Mucosa of stomach (tissue), 1 donor: ENCODE results near the gene AGBL1.
"Not testable (repeated sequence)": the region's sequence is repeated elsewhere in the genome, so short reads cannot be mapped to it uniquely, and the experiment has no call there.

ENCODE experiments used
- H3K27me3 ChIP-seq: one replicate; pipeline ENCODE4 v1.7.0; 2013; ENCODE audit warnings: mild to moderate bottlenecking, low read length; ENCODE audit not compliant: control insufficient read depth, insufficient read depth
- H3K36me3 ChIP-seq: one replicate; pipeline ENCODE4 v1.7.0; 2013; ENCODE audit warnings: low read length; ENCODE audit not compliant: control insufficient read depth, insufficient read depth
- H3K4me1 ChIP-seq: one replicate; pipeline ENCODE4 v1.7.0; 2013; ENCODE audit warnings: mild to moderate bottlenecking, low read length; ENCODE audit not compliant: control insufficient read depth, insufficient read depth
- H3K4me3 ChIP-seq: one replicate; pipeline ENCODE4 v1.7.0; 2013; ENCODE audit warnings: low read length
- H3K9ac ChIP-seq: one replicate; pipeline ENCODE4 v1.7.0; 2013; ENCODE audit warnings: mild to moderate bottlenecking, low read length, moderate library complexity
- H3K9me3 ChIP-seq: one replicate; pipeline ENCODE4 v1.7.0; 2013; ENCODE audit warnings: mild to moderate bottlenecking, low read length, moderate library complexity; ENCODE audit not compliant: control insufficient read depth
- donor health status: Pancreatic carcinoma.

The AGBL1 gene

DNA sequence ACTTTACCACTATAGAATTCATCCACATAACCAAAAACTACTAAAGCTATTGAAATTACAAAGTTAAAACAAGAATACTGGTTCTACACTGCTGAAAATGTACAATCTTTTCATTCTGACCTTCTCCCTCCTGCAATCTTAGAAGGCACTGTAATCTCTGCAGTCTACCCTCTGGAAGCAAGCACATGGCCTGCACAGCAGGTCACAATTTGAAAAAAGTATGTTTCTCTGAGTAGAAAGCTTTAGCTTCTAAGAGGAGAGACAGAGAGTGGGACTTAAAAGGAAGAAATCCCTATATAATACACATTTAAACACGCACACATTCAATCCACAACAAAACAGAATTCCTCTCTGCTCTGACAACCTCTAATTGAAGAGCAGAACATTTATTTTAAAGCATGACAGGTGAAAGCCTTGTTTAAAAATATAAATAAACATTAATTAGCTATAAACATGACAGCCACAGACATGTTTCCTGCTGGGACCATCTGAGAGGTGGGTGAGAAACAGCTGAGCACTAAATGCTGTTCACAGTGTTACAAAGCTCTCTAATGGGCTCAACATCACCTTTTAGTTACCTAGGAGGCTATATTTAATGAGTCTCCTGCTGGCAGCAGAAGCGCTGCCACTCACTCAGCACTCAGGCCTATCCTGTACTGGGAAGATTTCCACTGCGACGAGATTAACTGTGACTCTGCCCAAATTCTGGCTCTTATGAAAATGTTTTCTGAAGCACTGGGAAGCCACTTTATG lies 447.4 kb downstream of the AGBL1 start:
- no peaks in the 10 kb centered on the region for H3K27me3 ChIP-seq
- no peaks in the 10 kb centered on the region for H3K4me1 ChIP-seq
- no peak overlapping the region for H3K4me3 ChIP-seq

GRCh38 chr15:86528094-86528493 lies 448.4 kb downstream of the AGBL1 start:
- H3K36me3 ChIP-seq, H3K4me1 ChIP-seq, H3K27me3 ChIP-seq, H3K9ac ChIP-seq, H3K4me3 ChIP-seq, H3K9me3 ChIP-seq: not testable (repeated sequence)

More for the DNA sequence above, 447.4 kb downstream of the AGBL1 start:
- no peaks in the 10 kb centered on the region for H3K9me3 ChIP-seq
- no peaks in the 10 kb centered on the region for H3K36me3 ChIP-seq
- H3K9ac ChIP-seq, result no peak overlapping the region

DNA sequence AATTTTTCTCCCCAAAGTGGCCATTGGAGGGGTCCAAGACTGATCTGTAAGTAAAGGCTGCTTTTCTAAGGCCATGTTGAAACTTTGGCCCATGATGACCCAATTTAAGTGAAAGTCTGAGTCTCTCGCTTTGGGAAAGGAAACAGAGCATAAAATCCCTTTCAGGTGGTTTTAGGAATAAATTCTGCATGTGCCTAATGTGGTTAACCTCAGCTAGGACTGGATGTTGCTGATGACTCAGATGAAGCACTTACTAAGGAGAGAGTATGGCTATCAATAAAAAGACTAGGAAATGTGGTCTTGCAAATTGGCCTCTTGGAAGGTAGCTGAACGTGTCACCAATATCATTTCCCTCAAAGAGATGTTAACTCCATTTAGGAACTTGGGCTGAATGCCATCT lies 458.5 kb downstream of the AGBL1 start:
- Histone ChIP-seq H3K4me3 (no peak overlapping the region), H3K36me3 (no peaks in the 10 kb centered on the region), H3K4me1 (no peaks in the 10 kb centered on the region), H3K9me3 (no peaks in the 10 kb centered on the region), H3K9ac (no peak overlapping the region), H3K27me3 (no peaks in the 10 kb centered on the region)

DNA sequence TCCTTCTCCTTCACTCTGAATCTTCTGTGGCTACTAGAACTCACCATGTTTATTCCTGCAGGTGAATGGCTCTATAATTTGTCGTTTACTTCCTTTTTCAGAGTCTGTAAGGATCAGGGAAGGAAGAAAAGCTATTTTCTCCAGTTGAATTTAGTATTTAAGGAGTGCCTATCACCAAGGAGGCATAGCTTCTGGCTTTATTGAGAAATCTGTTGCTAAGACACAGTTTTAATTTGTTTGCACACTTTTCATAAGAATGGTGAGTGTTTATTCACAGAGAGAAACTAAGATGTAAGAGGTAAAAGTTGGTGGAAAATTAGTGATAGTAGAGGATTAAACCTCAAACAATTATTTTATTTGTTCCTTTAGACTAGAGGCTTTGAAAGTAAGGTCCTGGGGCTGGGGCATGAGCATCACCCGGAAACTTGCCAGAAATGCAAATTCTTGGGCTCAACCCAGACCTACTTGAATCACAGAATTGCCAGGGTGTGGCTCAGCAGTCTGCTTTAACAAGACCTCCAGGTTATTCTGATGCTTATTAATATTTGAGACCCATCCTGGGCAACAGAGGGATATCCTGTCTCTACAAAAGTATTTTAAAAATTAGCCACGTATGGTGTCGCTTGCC lies 461.3 kb downstream of the AGBL1 start:
- no peak overlapping the region for H3K4me3 ChIP-seq
- H3K4me1 ChIP-seq, result no peaks in the 10 kb centered on the region
- no peaks in the 10 kb centered on the region for H3K36me3 ChIP-seq
- no peaks in the 10 kb centered on the region for H3K27me3 ChIP-seq
- H3K9ac ChIP-seq, result no peak overlapping the region
- H3K9me3 ChIP-seq, result no peaks in the 10 kb centered on the region

GRCh38 chr15:86541540-86541939 lies 461.9 kb downstream of the AGBL1 start:
- Histone ChIP-seq H3K4me1 (no peaks in the 10 kb centered on the region), H3K4me3 (no peak overlapping the region), H3K27me3 (no peaks in the 10 kb centered on the region), H3K9me3 (no peaks in the 10 kb centered on the region), H3K9ac (no peak overlapping the region), H3K36me3 (no peaks in the 10 kb centered on the region)

GRCh38 chr15:86550075-86550474 lies 470.4 kb downstream of the AGBL1 start:
- no peaks in the 10 kb centered on the region for H3K9me3 ChIP-seq
- no peaks in the 10 kb centered on the region for H3K36me3 ChIP-seq
- H3K4me3 ChIP-seq, result no peak overlapping the region

DNA sequence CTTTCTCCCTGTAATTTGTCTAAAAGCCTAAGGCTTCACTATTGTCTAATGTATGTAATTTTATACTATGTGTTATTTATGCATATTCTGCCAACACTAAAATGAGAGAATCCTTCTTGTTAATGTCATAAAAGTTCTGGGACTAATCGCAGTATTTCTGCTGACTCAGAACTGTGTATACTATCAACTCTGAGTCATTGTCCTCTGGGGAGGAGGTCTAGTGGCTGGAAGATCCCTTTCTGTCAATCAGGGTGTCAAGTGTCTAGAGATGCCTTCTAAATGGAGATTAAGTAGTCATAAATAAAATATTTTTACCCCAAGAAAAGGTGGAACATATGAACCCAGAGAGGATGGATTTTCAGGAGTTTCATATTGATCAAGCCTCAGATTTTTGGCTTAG lies 473.4 kb downstream of the AGBL1 start:
- Histone ChIP-seq H3K27me3 (no peaks in the 10 kb centered on the region), H3K4me1 (no peaks in the 10 kb centered on the region), H3K4me3 (no peak overlapping the region), H3K9ac (no peak overlapping the region), H3K9me3 (no peaks in the 10 kb centered on the region), H3K36me3 (no peaks in the 10 kb centered on the region)

More at GRCh38 chr15:86550075-86550474, 470.4 kb downstream of the AGBL1 start:
- no peaks in the 10 kb centered on the region for H3K27me3 ChIP-seq
- no peak overlapping the region for H3K9ac ChIP-seq
- no peaks in the 10 kb centered on the region for H3K4me1 ChIP-seq

DNA sequence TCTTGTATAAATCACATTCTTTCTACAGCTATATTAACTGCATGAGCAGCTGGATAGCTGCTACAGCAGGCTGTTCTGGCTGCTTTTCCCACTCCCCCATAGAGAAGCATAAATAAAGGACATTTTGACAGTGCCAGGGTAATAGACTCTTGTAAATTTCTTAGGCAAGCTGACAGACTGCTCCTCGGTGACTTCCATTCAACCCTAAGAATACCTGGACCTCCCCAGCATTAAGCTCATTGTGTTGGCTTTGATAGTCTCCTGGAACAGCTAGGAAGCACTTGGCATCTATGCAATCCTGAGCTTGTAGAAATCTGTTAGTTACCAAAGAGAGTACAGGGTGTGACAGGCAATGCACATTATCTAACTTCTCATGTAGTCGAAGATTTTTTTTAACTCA lies 475.4 kb downstream of the AGBL1 start:
- Histone ChIP-seq H3K4me3 (no peak overlapping the region), H3K36me3 (no peaks in the 10 kb centered on the region), H3K9me3 (no peaks in the 10 kb centered on the region), H3K9ac (no peak overlapping the region), H3K27me3 (no peaks in the 10 kb centered on the region), H3K4me1 (no peaks in the 10 kb centered on the region)

DNA sequence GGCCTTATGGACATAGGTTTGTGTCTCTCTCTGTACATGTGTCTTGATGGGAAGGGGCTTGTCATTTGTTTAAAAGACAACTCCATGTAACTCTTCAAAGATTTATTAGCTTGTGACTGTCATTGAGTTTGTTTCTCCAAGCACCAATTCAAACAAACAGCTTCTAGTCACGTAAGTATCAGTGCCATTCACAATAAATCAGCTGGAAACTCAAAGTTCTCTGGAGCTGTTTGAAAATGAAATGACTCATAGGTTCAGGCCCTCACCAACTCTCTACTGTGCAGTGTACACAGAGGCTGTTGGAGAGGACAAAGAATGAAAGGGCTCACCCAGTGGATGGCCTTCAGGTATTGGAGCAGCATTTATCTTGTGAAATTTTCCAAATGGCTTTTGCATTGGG lies 476.3 kb downstream of the AGBL1 start:
- H3K27me3 ChIP-seq, result no peaks in the 10 kb centered on the region
- no peaks in the 10 kb centered on the region for H3K36me3 ChIP-seq
- H3K4me3 ChIP-seq, result no peak overlapping the region
- no peak overlapping the region for H3K9ac ChIP-seq
- H3K9me3 ChIP-seq, result no peaks in the 10 kb centered on the region
- no peaks in the 10 kb centered on the region for H3K4me1 ChIP-seq

DNA sequence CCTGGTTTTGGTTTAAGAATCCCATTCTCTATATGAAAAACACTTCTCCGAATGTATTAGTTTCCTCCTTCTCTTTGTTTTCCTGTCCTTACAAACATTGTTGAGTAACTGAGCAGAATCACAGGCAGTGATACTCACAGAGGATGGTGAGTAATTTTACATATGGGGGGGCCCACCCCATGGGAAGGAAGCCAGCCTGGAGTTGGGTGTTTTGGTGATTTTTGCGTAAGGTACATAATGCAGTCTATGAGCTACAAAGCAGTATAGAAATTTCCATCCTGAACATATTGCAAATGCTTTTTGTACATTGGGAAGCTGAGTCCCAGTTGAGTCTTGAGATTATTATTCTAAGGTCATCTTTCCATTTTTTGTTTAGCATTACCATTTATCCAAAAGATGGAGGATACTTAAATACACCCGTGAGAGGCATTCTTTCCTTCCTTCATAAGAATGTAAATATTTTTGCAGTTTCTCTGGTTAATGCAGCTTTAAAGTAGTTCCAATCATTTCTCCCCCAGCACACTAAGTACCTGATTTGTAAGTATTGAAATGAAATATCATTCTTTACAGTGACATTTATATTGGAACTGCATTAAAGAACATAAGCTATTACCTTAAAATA lies 476.8 kb downstream of the AGBL1 start:
- Histone ChIP-seq H3K27me3 (no peaks in the 10 kb centered on the region), H3K36me3 (no peaks in the 10 kb centered on the region), H3K4me1 (no peaks in the 10 kb centered on the region), H3K9me3 (no peaks in the 10 kb centered on the region), H3K9ac (no peak overlapping the region), H3K4me3 (no peak overlapping the region)

- H3K4me3 ChIP-seq, result no peak overlapping the region
Measured at GRCh38 chr15:86557018-86557550, 477.4 kb downstream of the AGBL1 start.

DNA sequence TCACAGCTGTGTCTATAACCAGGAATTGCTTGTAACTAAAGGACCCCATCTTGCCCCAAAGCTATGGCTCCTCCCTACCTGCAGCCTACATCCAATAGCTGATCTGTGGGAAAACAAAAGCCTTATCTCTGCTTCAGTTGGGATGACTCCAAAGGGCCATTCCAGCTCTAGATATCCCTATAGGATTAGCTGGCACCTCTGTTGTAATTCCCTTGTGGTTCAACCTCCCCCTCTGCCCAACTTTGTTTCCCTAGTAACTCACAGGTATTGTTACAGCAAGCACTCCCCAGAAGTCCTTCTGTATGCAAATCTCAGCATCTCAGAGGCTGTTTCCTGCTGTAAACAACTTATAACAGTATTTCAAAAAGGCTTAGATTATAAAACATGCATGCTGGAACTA lies 478.6 kb downstream of the AGBL1 start:
- H3K9me3 ChIP-seq, result no peaks in the 10 kb centered on the region
- H3K27me3 ChIP-seq, result no peaks in the 10 kb centered on the region
- no peak overlapping the region for H3K9ac ChIP-seq
- H3K4me3 ChIP-seq, result no peak overlapping the region
- H3K36me3 ChIP-seq, result no peaks in the 10 kb centered on the region
- no peaks in the 10 kb centered on the region for H3K4me1 ChIP-seq

More at GRCh38 chr15:86557018-86557550, 477.4 kb downstream of the AGBL1 start:
- no peaks in the 10 kb centered on the region for H3K4me1 ChIP-seq
- H3K9me3 ChIP-seq, result no peaks in the 10 kb centered on the region
- no peaks in the 10 kb centered on the region for H3K36me3 ChIP-seq
- H3K9ac ChIP-seq, result no peak overlapping the region
- H3K27me3 ChIP-seq, result no peaks in the 10 kb centered on the region
